ENCODE measurements around the gene IGFBP1. TPM values are rescaled to one million over a fixed set of nuclear protein-coding genes. Genes with fewer than 3 reads are reported as not detected.

Gene IGFBP1
- total and polyA plus RNA-seq, 9 of the 15 experiments (the other 6 are each of a cell fraction or from before 2014, with no cell fraction given): not detected

GRCh38 chr7:45865594-45866410 is 22.5 kb upstream of the IGFBP1 start:
- TF ChIP-seq TFAM (CRISPR knock-in tag; conservative IDR thresholded peaks at IDR 0.05): no peak
- TF ChIP-seq SPI1 (IDR thresholded peaks at IDR 0.05; ENCODE audit: borderline replicate concordance, low read depth, low read length): no peak
- TF ChIP-seq HLTF (IDR thresholded peaks at IDR 0.05): no peak
- TF ChIP-seq RAD21 (CRISPR knock-in tag; conservative IDR thresholded peaks at IDR 0.05 in 1 of 2, IDR thresholded peaks at IDR 0.05 in 1 of 2): no peak
- no peak for TF ChIP-seq ELK3 (CRISPR knock-in tag; IDR thresholded peaks at IDR 0.05)
- TF ChIP-seq HDAC3 (IDR thresholded peaks at IDR 0.05; ENCODE audit: borderline replicate concordance, partially characterized antibody): no peak
- no peak for TF ChIP-seq RBM17 (IDR thresholded peaks at IDR 0.05; ENCODE audit: borderline replicate concordance, low read depth, low read length)
- TF ChIP-seq ZNF589 (CRISPR knock-in tag; IDR thresholded peaks at IDR 0.05; ENCODE audit: low read depth): no peak
- no peak for TF ChIP-seq EGR1 (conservative IDR thresholded peaks at IDR 0.05)
- TF ChIP-seq MXI1 (IDR thresholded peaks at IDR 0.05; ENCODE audit: low read depth, low read length): no peak
- TF ChIP-seq, protein P1, sequence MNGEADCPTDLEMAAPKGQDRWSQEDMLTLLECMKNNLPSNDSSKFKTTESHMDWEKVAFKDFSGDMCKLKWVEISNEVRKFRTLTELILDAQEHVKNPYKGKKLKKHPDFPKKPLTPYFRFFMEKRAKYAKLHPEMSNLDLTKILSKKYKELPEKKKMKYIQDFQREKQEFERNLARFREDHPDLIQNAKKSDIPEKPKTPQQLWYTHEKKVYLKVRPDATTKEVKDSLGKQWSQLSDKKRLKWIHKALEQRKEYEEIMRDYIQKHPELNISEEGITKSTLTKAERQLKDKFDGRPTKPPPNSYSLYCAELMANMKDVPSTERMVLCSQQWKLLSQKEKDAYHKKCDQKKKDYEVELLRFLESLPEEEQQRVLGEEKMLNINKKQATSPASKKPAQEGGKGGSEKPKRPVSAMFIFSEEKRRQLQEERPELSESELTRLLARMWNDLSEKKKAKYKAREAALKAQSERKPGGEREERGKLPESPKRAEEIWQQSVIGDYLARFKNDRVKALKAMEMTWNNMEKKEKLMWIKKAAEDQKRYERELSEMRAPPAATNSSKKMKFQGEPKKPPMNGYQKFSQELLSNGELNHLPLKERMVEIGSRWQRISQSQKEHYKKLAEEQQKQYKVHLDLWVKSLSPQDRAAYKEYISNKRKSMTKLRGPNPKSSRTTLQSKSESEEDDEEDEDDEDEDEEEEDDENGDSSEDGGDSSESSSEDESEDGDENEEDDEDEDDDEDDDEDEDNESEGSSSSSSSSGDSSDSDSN (IDR thresholded peaks at IDR 0.05; ENCODE audit: borderline replicate concordance in 1 of 2, low read depth in 2 of 2, low read length in 2 of 2): no peak
- no peak for TF ChIP-seq XRCC4 (IDR thresholded peaks at IDR 0.05; ENCODE audit: extremely low read depth, insufficient read depth, insufficient read length)
- no peaks in the 10 kb centered on the region for H3K79me2 ChIP-seq (ENCODE audit: control insufficient read depth, insufficient read depth, low read length)
- no peaks in the 10 kb centered on the region for H3K9me1 ChIP-seq (ENCODE audit: control insufficient read depth, insufficient read depth, low read length)
- 0 out of 4 replicates have a peak overlapping the region, but pooled peaks of 1 of the 2 experiments have one; percentile 55 for H3K9ac ChIP-seq (ENCODE audit: insufficient read depth in 1 of 2, low read depth in 2 of 2, low read length in 2 of 2)
- no peak for FAIRE-seq
- no peaks in the 10 kb centered on the region for H3K36me3 ChIP-seq (ENCODE audit: control insufficient read depth, insufficient read depth, low read length)
- no peaks in the 10 kb centered on the region for H3K9me3 ChIP-seq (replicated peaks; ENCODE audit: control insufficient read depth, insufficient read depth, low read depth, low read length)
- H3K4me2 ChIP-seq (ENCODE audit: insufficient read depth, low read length): no peak overlapping the region
- H4K20me1 ChIP-seq (replicated peaks; ENCODE audit: control insufficient read depth, insufficient read depth, low read length): no peaks in the 10 kb centered on the region
- BruUV-seq (replicated peaks): no TSS peak
- H2AFZ ChIP-seq (ENCODE audit: low read depth, low read length): no peak overlapping the region
- ChIA-PET POLR2A (interaction anchor here (0.7 kb wide), 1 partner anchor 861 kb away, joined by 3 read pairs; no protein-coding TSS in a partner anchor), CTCF (ENCODE audit: low intra/inter-chr PET ratio) (interaction anchor here (0.6 kb wide), 1 partner anchor 1951 kb away, joined by 3 read pairs; no protein-coding TSS in a partner anchor)
- no peaks in the 10 kb centered on the region for H3K4me1 ChIP-seq (replicated peaks in 1 of 2; ENCODE audit: control insufficient read depth in 2 of 2, insufficient read depth in 2 of 2, low read length in 2 of 2)
- intact Hi-C loops (cut with micrococcal nuclease): no loop called here
- ATAC-seq: no peak; the same call in 2 of the 3 replicates
- WGBS (ENCODE audit: insufficient coverage, low coverage, missing lambda C conversion rate): under 1% methylated on average over 13 of the region's 13 CpGs
- peaks cover 0 to 30% of the 10 kb centered on the region in 2 experiments; a peak in 2 of 5 replicates for H3K27me3 ChIP-seq (ENCODE audit: control insufficient read depth in 2 of 2, insufficient read depth in 2 of 2, low read length in 2 of 2)
- H3K4me3 ChIP-seq: no peak overlapping the region
- H3K27ac ChIP-seq (ENCODE audit: extremely low read depth, low read depth, low read length): no peak overlapping the region
- DNase-seq (ENCODE audit: extremely low read depth in 1 of 4, low spot score in 3 of 4): no peak
- in situ Hi-C loops (cut with MboI): loop anchor here (25.0 kb wide), 1 partner anchor 704 kb away; the partner anchor contains the start of gene RAMP3

All from K562 (cell line).